ENCODE measurements around the gene TMSB4X. TPM values are rescaled to one million over a fixed set of nuclear protein-coding genes. Genes with fewer than 3 reads are reported as not detected.

The TMSB4X gene
- total and polyA plus RNA-seq, 8 donors: 1,734 to 14,609 (median 4,336) TPM

DNA sequence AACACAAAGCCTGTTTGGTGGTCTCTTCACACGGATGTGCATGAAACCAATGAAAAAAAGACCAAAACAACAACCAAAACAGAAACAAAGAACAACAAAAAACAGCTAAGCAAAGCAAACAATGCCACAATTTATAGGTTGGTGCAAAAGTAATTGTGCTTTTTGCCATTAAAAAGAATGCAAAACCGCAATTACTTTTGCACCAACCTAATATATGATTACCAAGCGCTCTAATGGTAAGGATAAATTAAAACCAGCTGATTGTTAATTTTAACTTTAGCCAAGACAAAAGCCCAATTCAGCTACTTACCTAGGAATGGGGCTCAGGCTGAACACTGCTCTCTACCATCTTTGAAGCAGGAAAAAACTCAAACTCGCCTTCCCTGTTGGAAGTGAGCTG lies 29.4 kb upstream of the TMSB4X start:
- no peak overlapping the region for H3K4me3 ChIP-seq
- WGBS, 5 donors: 79 to 91% (median 90%) methylated on average over 4 of the region's 4 CpGs
- TF ChIP-seq POLR2A (IDR thresholded peaks at IDR 0.05) (no peak), POLR2AphosphoS5 (IDR thresholded peaks at IDR 0.05) (no peak), EP300 (IDR thresholded peaks at IDR 0.05) (no peak)
- TF ChIP-seq, protein P1, sequence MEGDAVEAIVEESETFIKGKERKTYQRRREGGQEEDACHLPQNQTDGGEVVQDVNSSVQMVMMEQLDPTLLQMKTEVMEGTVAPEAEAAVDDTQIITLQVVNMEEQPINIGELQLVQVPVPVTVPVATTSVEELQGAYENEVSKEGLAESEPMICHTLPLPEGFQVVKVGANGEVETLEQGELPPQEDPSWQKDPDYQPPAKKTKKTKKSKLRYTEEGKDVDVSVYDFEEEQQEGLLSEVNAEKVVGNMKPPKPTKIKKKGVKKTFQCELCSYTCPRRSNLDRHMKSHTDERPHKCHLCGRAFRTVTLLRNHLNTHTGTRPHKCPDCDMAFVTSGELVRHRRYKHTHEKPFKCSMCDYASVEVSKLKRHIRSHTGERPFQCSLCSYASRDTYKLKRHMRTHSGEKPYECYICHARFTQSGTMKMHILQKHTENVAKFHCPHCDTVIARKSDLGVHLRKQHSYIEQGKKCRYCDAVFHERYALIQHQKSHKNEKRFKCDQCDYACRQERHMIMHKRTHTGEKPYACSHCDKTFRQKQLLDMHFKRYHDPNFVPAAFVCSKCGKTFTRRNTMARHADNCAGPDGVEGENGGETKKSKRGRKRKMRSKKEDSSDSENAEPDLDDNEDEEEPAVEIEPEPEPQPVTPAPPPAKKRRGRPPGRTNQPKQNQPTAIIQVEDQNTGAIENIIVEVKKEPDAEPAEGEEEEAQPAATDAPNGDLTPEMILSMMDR (IDR thresholded peaks at IDR 0.05): no peak
- H3K9me3 ChIP-seq: no peaks in the 10 kb centered on the region
- no peaks in the 10 kb centered on the region for H3K36me3 ChIP-seq
- no peak overlapping the region for H3K27ac ChIP-seq
- peaks cover 6 to 37% (median 26%) of the 10 kb centered on the region in 4 donors for H3K4me1 ChIP-seq
- intact Hi-C loops (cut with DNase I; ENCODE audit: low total_unique reads): no loop called here
- no peak for DNase-seq
- H3K27me3 ChIP-seq: no peaks in the 10 kb centered on the region

DNA sequence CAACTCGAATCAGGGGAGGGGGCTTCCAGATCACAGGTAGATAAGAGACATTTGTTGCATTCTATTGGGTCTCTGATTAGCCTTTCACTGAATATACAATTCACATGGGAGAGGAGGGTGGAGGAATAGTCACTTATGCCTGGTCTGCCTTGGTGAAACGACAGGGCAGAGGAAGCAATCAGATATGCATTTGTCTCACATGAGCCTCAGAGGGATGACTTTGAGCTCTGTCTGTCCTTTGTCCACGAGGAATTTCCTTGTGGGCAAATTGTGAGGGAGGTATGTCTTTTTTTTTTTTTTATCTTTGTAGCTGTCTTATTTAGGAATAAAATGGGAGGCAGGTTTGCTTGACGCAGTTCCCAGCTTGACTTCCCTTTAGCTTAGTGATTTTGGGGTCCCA lies 28.5 kb upstream of the TMSB4X start:
- intact Hi-C loops (cut with DNase I; ENCODE audit: low total_unique reads): no loop called here
- no peaks in the 10 kb centered on the region for H3K9me3 ChIP-seq
- no peak for TF ChIP-seq EP300 (IDR thresholded peaks at IDR 0.05)
- TF ChIP-seq POLR2AphosphoS5 (IDR thresholded peaks at IDR 0.05): no peak
- TF ChIP-seq, protein P1 (IDR thresholded peaks at IDR 0.05): no peak
- TF ChIP-seq POLR2A (IDR thresholded peaks at IDR 0.05): no peak
- whole genome bisulfite sequencing, 5 donors: 46 to 66% (median 55%) methylated on average over 3 to 4 of the region's 4 CpGs
- no peaks in the 10 kb centered on the region for H3K36me3 ChIP-seq
- H3K4me3 ChIP-seq: no peak overlapping the region
- no peaks in the 10 kb centered on the region for H3K27me3 ChIP-seq
- peak overlapping the region in 4 of 5 donors; percentile 62 to 85 (median 82) for H3K27ac ChIP-seq
- no peak for DNase-seq
- H3K4me1 ChIP-seq: peaks cover 6 to 37% (median 27%) of the 10 kb centered on the region in 4 donors

DNA sequence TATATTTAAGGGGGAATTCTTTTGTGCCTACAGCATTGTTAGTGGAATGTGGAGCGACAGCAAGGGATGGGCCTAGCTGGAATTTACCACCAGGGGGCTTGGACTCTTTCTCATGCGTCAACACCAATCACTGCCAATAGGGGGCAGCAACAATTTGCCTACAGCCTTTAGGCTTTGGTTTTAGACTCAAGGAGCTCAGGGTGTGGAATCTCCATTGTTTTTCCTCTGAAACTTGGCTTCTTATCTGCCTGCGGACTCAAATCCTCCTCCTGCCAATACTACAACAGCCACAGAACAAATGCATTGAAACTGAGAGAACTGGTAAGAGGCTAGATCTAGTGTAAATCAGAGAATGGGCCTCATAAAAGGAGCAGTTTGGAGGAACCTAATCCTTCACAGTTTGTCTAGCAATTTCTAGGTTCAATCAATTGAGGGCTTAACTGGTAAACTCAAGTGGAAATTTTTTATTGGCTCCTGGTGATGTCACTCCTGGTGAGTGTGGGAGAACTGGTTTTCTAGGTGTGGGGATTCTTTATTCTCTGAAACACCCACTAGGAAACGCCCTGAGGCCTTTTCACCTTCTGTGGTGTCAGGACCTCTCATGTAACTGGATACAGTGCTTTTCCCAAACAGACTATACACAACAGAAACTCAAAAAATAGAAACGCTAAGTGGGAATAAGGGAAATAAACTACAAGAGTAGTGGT lies 27.9 kb upstream of the TMSB4X start:
- Histone ChIP-seq H3K9me3 (no peaks in the 10 kb centered on the region), H3K4me1 (peaks cover 6 to 37% (median 27%) of the 10 kb centered on the region in 4 donors), H3K27me3 (no peaks in the 10 kb centered on the region), H3K27ac (peak overlapping the region; percentile 62 to 85 (median 81)), H3K36me3 (no peaks in the 10 kb centered on the region), H3K4me3 (no peak overlapping the region)
- WGBS, 5 donors: 22 to 37% (median 24%) methylated on average over 5 of the region's 5 CpGs
- TF ChIP-seq, protein P1 (IDR thresholded peaks at IDR 0.05): peak in 6 of 7 experiments; percentile 33 to 99 (median 86)
- TF ChIP-seq EP300 (IDR thresholded peaks at IDR 0.05): no peak
- peak in 2 of 3 donors; percentile 6 to 46 for TF ChIP-seq POLR2AphosphoS5 (IDR thresholded peaks at IDR 0.05)
- DNase-seq: peak; percentile 84 to 86
- intact Hi-C loops (cut with DNase I; ENCODE audit: low total_unique reads): no loop called here

DNA sequence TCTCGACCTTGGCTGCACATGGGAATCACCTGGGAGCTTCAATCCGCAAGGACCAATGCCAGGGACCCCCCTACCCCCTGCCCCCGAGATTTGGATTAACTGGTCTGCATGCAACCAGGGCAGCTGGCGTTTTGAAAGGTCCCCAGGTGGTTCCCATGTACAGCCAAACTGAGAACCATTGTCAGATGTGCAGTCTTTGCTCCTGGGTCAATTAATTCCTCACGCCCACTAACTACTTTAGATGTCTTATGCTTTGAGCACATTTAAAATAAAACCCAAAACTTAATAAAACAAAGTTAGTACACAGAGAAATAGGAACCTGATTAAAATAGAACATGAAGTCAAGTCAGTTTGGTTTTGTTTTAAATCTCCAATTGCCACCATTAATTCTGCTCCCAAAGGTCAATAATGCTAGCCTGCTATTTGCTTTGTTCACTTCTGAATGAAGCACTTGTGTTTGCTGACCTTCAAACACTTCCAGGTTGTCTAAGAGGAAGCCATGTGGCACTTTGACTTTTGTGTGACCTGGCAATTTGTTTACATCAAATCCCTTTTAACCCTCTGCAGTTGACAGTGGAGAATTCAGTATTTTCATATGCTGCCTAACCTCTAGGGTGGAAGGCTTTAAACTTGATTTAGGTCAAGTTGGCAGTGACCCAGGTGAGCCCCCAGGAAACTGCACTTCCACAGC lies 27.2 kb upstream of the TMSB4X start:
- WGBS, 5 donors: 45 to 79% (median 63%) methylated on average over 2 to 5 of the region's 5 CpGs
- no peaks in the 10 kb centered on the region for H3K9me3 ChIP-seq
- intact Hi-C loops (cut with DNase I; ENCODE audit: low total_unique reads): no loop called here
- peak overlapping the region; percentile 62 to 85 (median 81) for H3K27ac ChIP-seq
- H3K4me3 ChIP-seq: no peak overlapping the region
- no peaks in the 10 kb centered on the region for H3K36me3 ChIP-seq
- TF ChIP-seq EP300 (IDR thresholded peaks at IDR 0.05) (no peak), POLR2A (IDR thresholded peaks at IDR 0.05) (no peak), POLR2AphosphoS5 (IDR thresholded peaks at IDR 0.05) (no peak)
- TF ChIP-seq, protein P1 (IDR thresholded peaks at IDR 0.05): no peak
- H3K4me1 ChIP-seq: peaks cover 6 to 37% (median 27%) of the 10 kb centered on the region in 4 donors
- DNase-seq: peak in 1 of 2 donors; percentile 62
- no peaks in the 10 kb centered on the region for H3K27me3 ChIP-seq

Measured in stomach (tissue), 9 donors.